GM10847 (cell line): Measurements from ENCODE around the gene TMEM235.

Experiments used
- POLR2A ChIP-seq: IDR thresholded peaks from 2 replicates; pipeline ENCODE4 v1.6.1; 2011; ENCODE audit not compliant: insufficient read length; ENCODE audit errors: extremely low read depth

The TMEM235 gene

GRCh38 chr17:78230252-78230962, 1.0 kb upstream of the TMEM235 start:
- TF ChIP-seq POLR2A: no peak

GRCh38 chr17:78231991-78232858, 794 bp downstream of the TMEM235 start:
- no peak for TF ChIP-seq POLR2A

- TF ChIP-seq POLR2A: no peak
Observed at GRCh38 chr17:78232859-78233173, 1.4 kb downstream of the TMEM235 start.

- no peak for TF ChIP-seq POLR2A
Observed at GRCh38 chr17:78233678-78234077, 2.2 kb downstream of the TMEM235 start.

GRCh38 chr17:78234261-78234865, 2.9 kb downstream of the TMEM235 start:
- no peak for TF ChIP-seq POLR2A

- TF ChIP-seq POLR2A: no peak
Observed at GRCh38 chr17:78235885-78236284, 4.5 kb downstream of the TMEM235 start.

GRCh38 chr17:78236362-78237127, 5.1 kb downstream of the TMEM235 start:
- TF ChIP-seq POLR2A: no peak

GRCh38 chr17:78237401-78238012, 6.1 kb downstream of the TMEM235 start:
- TF ChIP-seq POLR2A: no peak

- no peak for TF ChIP-seq POLR2A
Observed at GRCh38 chr17:78238823-78239488, 7.5 kb downstream of the TMEM235 start.

GRCh38 chr17:78239489-78239931, 8.1 kb downstream of the TMEM235 start:
- TF ChIP-seq POLR2A: no peak

- no peak for TF ChIP-seq POLR2A
Observed at GRCh38 chr17:78240012-78240655, 8.7 kb downstream of the TMEM235 start.

GRCh38 chr17:78240839-78241238, 9.4 kb downstream of the TMEM235 start:
- TF ChIP-seq POLR2A: no peak

GRCh38 chr17:78241277-78242023, 10.0 kb downstream of the TMEM235 start:
- TF ChIP-seq POLR2A: no peak
